Neural cell (in vitro differentiated cells): ENCODE measurements around the gene DOCK2. TPM values are rescaled to one million over a fixed set of nuclear protein-coding genes. Genes with fewer than 3 reads are reported as not detected.

ENCODE experiments used
- H2AFZ ChIP-seq: fragments of 200-600, 300-800 bp; sonication (generic), shearing (Covaris generic); 2 replicates; pipeline ENCODE4 v1.6.0; 2014; ENCODE audit warnings: low read depth, mild to moderate bottlenecking, antibody characterized with exemption, low read length, moderate library complexity
- H3F3A ChIP-seq: fragments of 200-600 bp; shearing (Covaris generic); 2 replicates; pipeline ENCODE4 v1.6.1; 2016; ENCODE audit warnings: mild to moderate bottlenecking, moderate library complexity, mixed read lengths, antibody characterized with exemption, low read length; ENCODE audit not compliant: insufficient read depth, poor library complexity, severe bottlenecking
- H3K27ac ChIP-seq: fragments of 200-600, 300-800 bp; sonication (generic), shearing (Covaris generic); 2 replicates; pipeline ENCODE4 v1.5.1; 2014; ENCODE audit warnings: mild to moderate bottlenecking, low read length, moderate library complexity
- H3K27me3 ChIP-seq: fragments of 300-800, 200-600 bp; sonication (generic), shearing (Covaris generic); 2 replicates; pipeline ENCODE4 v1.6.0; 2014; ENCODE audit warnings: mild to moderate bottlenecking, low read depth, low read length, moderate library complexity; ENCODE audit not compliant: insufficient read depth
- H3K36me3 ChIP-seq: fragments of 300-800, 200-600 bp; sonication (generic), shearing (Covaris generic); 2 replicates; pipeline ENCODE4 v1.5.1; 2014; ENCODE audit warnings: mild to moderate bottlenecking, antibody characterized with exemption, low read length, moderate library complexity; ENCODE audit not compliant: insufficient read depth
- H3K4me2 ChIP-seq: fragments of 300-800, 200-600 bp; sonication (generic), shearing (Covaris generic); 2 replicates; pipeline ENCODE4 v1.6.0; 2014; ENCODE audit warnings: mild to moderate bottlenecking, low read length
- H3K4me3 ChIP-seq: fragments of 300-800, 200-600 bp; sonication (generic), shearing (Covaris generic); 2 replicates; pipeline ENCODE4 v1.5.1; 2014; ENCODE audit warnings: mild to moderate bottlenecking, low read length, moderate library complexity
- H3K79me2 ChIP-seq: fragments of 200-600 bp; shearing (Covaris generic); replicated peaks from 2 replicates; pipeline ENCODE4 v1.6.0; 2014; ENCODE audit warnings: mild to moderate bottlenecking, low read length, moderate library complexity; ENCODE audit not compliant: insufficient read depth
- H3K9ac ChIP-seq: fragments of 300-800, 200-600 bp; sonication (generic), shearing (Covaris generic); 2 replicates; pipeline ENCODE4 v1.6.1; 2016; ENCODE audit warnings: mild to moderate bottlenecking, low read length, mixed read lengths
- H3K9me2 ChIP-seq: fragments of 200-600 bp; shearing (Covaris generic); 2 replicates; pipeline ENCODE4 v1.6.1; 2016; ENCODE audit warnings: mild to moderate bottlenecking, low read length, mixed read lengths; ENCODE audit not compliant: insufficient read depth
- H3K9me3 ChIP-seq: fragments of 200-600, 300-800 bp; sonication (generic), shearing (Covaris generic); 2 replicates; pipeline ENCODE4 v1.6.1; 2016; ENCODE audit warnings: mild to moderate bottlenecking, mixed run types, low read length, moderate library complexity, mixed read lengths
- H4K20me1 ChIP-seq: fragments of 200-600 bp; shearing (Covaris generic); 2 replicates; pipeline ENCODE4 v1.6.1; 2016; ENCODE audit warnings: mild to moderate bottlenecking, mixed run types; ENCODE audit not compliant: insufficient read depth
- EP300 ChIP-seq: fragments of 450-650 bp; conservative IDR thresholded peaks from 2 replicates; pipeline ENCODE4 v1.6.1; 2014; ENCODE audit warnings: antibody characterized with exemption, mild to moderate bottlenecking, moderate library complexity; ENCODE audit not compliant: poor library complexity, severe bottlenecking
- EZH2 ChIP-seq: fragments of 200-600, 300-800 bp; shearing (Covaris generic), sonication (generic); IDR thresholded peaks from 2 replicates; pipeline ENCODE4 v1.6.1; 2014; ENCODE audit warnings: antibody characterized with exemption, low read length, borderline replicate concordance, mild to moderate bottlenecking; ENCODE audit not compliant: insufficient read depth, poor library complexity, severe bottlenecking
- MXI1 ChIP-seq: fragments of 450-650 bp; conservative IDR thresholded peaks from 2 replicates; pipeline ENCODE4 v1.6.1; 2014; ENCODE audit warnings: antibody characterized with exemption, mild to moderate bottlenecking; ENCODE audit not compliant: poor library complexity, severe bottlenecking
- POLR2AphosphoS5 ChIP-seq: IDR thresholded peaks from 2 replicates; pipeline ENCODE4 v1.6.1; 2012
- RAD21 ChIP-seq: fragments of 450-650 bp; conservative IDR thresholded peaks from 2 replicates; pipeline ENCODE4 v1.6.1; 2014; ENCODE audit warnings: antibody characterized with exemption, mild to moderate bottlenecking, moderate library complexity
- SMC3 ChIP-seq: fragments of 450-650 bp; conservative IDR thresholded peaks from 2 replicates; pipeline ENCODE4 v1.6.1; 2014; ENCODE audit warnings: antibody characterized with exemption, mild to moderate bottlenecking, moderate library complexity; ENCODE audit not compliant: poor library complexity
- TAF1 ChIP-seq: IDR thresholded peaks from 2 replicates; pipeline ENCODE4 v1.6.1; 2012; ENCODE audit warnings: low read depth
- polyA plus RNA-seq: library from polyadenylated mRNA; depleted of rRNA; stranded (reverse); fragments of >200 nt; gene quantifications from 2 replicates; pipeline ENCODE4 v1.2.3, GENCODE V29; 2014
- TF ChIP-seq, protein P1 (sequence below): IDR thresholded peaks from 2 replicates; pipeline ENCODE4 v1.6.1; 2012; ENCODE audit warnings: borderline replicate concordance
- TF ChIP-seq, protein P2 (sequence below): fragments of 450-650 bp; IDR thresholded peaks from 2 replicates; pipeline ENCODE4 v1.5.1; 2014; ENCODE audit warnings: antibody characterized with exemption, mild to moderate bottlenecking, moderate library complexity; ENCODE audit not compliant: poor library complexity, severe bottlenecking

DOCK2 gene
- polyA plus RNA-seq, 1 donor from 2014 or later = 0.15 TPM

GRCh38 chr5:169719360-169720314 is 82.6 kb downstream of the DOCK2 start:
- Histone ChIP-seq H3K9me3 (no peaks in the 10 kb centered on the region), H3F3A (no peaks in the 10 kb centered on the region), H3K9ac (no peak overlapping the region), H3K27ac (no peak overlapping the region), H3K36me3 (no peaks in the 10 kb centered on the region), H3K4me3 (no peak overlapping the region), H3K9me2 (no peaks in the 10 kb centered on the region), H2AFZ (no peak overlapping the region), H3K79me2 (no peaks in the 10 kb centered on the region), H4K20me1 (no peaks in the 10 kb centered on the region), H3K27me3 (no peaks in the 10 kb centered on the region), H3K4me2 (no peak overlapping the region)
- TF ChIP-seq EZH2 (no peak), SMC3 (no peak), EP300 (peak; percentile 20), RAD21 (no peak), MXI1 (no peak), TAF1 (no peak)
- TF ChIP-seq, protein P1, sequence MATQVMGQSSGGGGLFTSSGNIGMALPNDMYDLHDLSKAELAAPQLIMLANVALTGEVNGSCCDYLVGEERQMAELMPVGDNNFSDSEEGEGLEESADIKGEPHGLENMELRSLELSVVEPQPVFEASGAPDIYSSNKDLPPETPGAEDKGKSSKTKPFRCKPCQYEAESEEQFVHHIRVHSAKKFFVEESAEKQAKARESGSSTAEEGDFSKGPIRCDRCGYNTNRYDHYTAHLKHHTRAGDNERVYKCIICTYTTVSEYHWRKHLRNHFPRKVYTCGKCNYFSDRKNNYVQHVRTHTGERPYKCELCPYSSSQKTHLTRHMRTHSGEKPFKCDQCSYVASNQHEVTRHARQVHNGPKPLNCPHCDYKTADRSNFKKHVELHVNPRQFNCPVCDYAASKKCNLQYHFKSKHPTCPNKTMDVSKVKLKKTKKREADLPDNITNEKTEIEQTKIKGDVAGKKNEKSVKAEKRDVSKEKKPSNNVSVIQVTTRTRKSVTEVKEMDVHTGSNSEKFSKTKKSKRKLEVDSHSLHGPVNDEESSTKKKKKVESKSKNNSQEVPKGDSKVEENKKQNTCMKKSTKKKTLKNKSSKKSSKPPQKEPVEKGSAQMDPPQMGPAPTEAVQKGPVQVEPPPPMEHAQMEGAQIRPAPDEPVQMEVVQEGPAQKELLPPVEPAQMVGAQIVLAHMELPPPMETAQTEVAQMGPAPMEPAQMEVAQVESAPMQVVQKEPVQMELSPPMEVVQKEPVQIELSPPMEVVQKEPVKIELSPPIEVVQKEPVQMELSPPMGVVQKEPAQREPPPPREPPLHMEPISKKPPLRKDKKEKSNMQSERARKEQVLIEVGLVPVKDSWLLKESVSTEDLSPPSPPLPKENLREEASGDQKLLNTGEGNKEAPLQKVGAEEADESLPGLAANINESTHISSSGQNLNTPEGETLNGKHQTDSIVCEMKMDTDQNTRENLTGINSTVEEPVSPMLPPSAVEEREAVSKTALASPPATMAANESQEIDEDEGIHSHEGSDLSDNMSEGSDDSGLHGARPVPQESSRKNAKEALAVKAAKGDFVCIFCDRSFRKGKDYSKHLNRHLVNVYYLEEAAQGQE = no peak
- TF ChIP-seq, protein P2, sequence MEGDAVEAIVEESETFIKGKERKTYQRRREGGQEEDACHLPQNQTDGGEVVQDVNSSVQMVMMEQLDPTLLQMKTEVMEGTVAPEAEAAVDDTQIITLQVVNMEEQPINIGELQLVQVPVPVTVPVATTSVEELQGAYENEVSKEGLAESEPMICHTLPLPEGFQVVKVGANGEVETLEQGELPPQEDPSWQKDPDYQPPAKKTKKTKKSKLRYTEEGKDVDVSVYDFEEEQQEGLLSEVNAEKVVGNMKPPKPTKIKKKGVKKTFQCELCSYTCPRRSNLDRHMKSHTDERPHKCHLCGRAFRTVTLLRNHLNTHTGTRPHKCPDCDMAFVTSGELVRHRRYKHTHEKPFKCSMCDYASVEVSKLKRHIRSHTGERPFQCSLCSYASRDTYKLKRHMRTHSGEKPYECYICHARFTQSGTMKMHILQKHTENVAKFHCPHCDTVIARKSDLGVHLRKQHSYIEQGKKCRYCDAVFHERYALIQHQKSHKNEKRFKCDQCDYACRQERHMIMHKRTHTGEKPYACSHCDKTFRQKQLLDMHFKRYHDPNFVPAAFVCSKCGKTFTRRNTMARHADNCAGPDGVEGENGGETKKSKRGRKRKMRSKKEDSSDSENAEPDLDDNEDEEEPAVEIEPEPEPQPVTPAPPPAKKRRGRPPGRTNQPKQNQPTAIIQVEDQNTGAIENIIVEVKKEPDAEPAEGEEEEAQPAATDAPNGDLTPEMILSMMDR = no peak

DNA sequence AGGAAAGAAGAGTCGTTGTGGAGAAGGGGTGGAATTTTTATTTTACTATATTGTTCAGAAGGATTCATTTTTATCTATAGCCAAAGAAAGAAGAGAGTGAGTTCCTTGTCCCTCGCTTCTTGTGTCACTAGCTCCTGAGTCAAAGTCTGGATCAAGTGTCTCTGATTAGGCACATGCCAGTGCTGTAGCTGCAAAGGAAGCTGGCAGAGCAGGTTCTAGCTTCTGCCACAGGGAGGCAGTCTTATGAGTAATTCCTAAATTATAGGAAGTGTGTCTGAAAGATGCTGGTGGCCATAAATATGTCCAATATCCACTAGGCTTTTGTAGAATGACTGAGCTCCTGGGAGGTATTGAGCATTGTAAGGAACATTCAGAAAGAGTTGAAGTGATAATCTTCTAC is 84.7 kb downstream of the DOCK2 start:
- Histone ChIP-seq H3K9me3 (no peaks in the 10 kb centered on the region), H3K9ac (no peak overlapping the region), H3K4me2 (no peak overlapping the region), H3F3A (no peaks in the 10 kb centered on the region), H2AFZ (no peak overlapping the region), H3K79me2 (no peaks in the 10 kb centered on the region), H3K4me3 (no peak overlapping the region), H3K27ac (no peak overlapping the region), H3K9me2 (no peaks in the 10 kb centered on the region), H3K27me3 (no peaks in the 10 kb centered on the region), H3K36me3 (no peaks in the 10 kb centered on the region), H4K20me1 (no peaks in the 10 kb centered on the region)
- TF ChIP-seq EP300 (no peak), RAD21 (no peak), POLR2AphosphoS5 (no peak), SMC3 (no peak)
- TF ChIP-seq, protein P2 = no peak
